NCI-H2107 treated with DMSO at 0.1 percent for 48 hours (cell line): ENCODE data around the gene FGFR4.
A peak's percentile ranks its signal among the peaks of the same experiment; 100 is the strongest.
"Not testable (repeated sequence)": the region's sequence is repeated elsewhere in the genome, so short reads cannot be mapped to it uniquely, and the experiment has no call there.

ENCODE experiments used
- DNase-seq: peaks from one replicate; lab custom pipeline; 2025; ENCODE audit not compliant: unreplicated experiment; lab: John Stamatoyannopoulos, UW

FGFR4 gene

GRCh38 chr5:177086654-177087397 lies at the start of gene FGFR4:
FGFR4 (plus strand) TSS chr5:177086915; CDS start chr5:177089603, 2,688 bp downstream.
- DNase-seq = no peak

- DNase-seq = no peak
Observed at GRCh38 chr5:177036921-177037320, 49.8 kb upstream of the FGFR4 start.

- no peak for DNase-seq
Observed at GRCh38 chr5:177040814-177041420, 45.8 kb upstream of the FGFR4 start.

GRCh38 chr5:177041936-177042335 lies 44.8 kb upstream of the FGFR4 start:
- DNase-seq = no peak

GRCh38 chr5:177043114-177043513 lies 43.6 kb upstream of the FGFR4 start:
- DNase-seq = no peak

GRCh38 chr5:177043958-177044357 lies 42.8 kb upstream of the FGFR4 start:
- DNase-seq = no peak

- no peak for DNase-seq
Observed at GRCh38 chr5:177044641-177045040, 42.1 kb upstream of the FGFR4 start.

GRCh38 chr5:177045631-177046030 lies 41.1 kb upstream of the FGFR4 start:
- no peak for DNase-seq

- not testable (repeated sequence) for DNase-seq
Observed at GRCh38 chr5:177048531-177048930, 38.2 kb upstream of the FGFR4 start.

GRCh38 chr5:177049285-177049684 lies 37.4 kb upstream of the FGFR4 start:
- DNase-seq = no peak

- DNase-seq = no peak
Observed at GRCh38 chr5:177064500-177065277, 22.0 kb upstream of the FGFR4 start.

- no peak for DNase-seq
Observed at GRCh38 chr5:177065491-177065890, 21.2 kb upstream of the FGFR4 start.

- no peak for DNase-seq
Observed at GRCh38 chr5:177066224-177066623, 20.5 kb upstream of the FGFR4 start.

- no peak for DNase-seq
Observed at GRCh38 chr5:177067503-177067902, 19.2 kb upstream of the FGFR4 start.

GRCh38 chr5:177070536-177071191 lies 16.1 kb upstream of the FGFR4 start:
- DNase-seq = no peak

GRCh38 chr5:177071666-177072385 lies 14.9 kb upstream of the FGFR4 start:
- peak; percentile 81 for DNase-seq

GRCh38 chr5:177077335-177077734 lies 9.4 kb upstream of the FGFR4 start:
- DNase-seq = no peak

GRCh38 chr5:177079606-177080005 lies 7.1 kb upstream of the FGFR4 start:
- DNase-seq = no peak

GRCh38 chr5:177080265-177080664 lies 6.5 kb upstream of the FGFR4 start:
- no peak for DNase-seq

GRCh38 chr5:177081859-177082258 lies 4.9 kb upstream of the FGFR4 start:
- DNase-seq = no peak

- no peak for DNase-seq
Observed at GRCh38 chr5:177083357-177083756, 3.4 kb upstream of the FGFR4 start.
